Activated T-cell treated with anti-CD3 and anti-CD28 coated beads for 48 hours (primary cell): ENCODE data around the gene SFI1.

Source experiments
- DNase-seq: peaks from one replicate; pipeline ENCODE4 v3.0.0-alpha.2; 2020; ENCODE audit warnings: low read depth

The SFI1 gene

GRCh38 chr22:31595271-31595670 is 98.9 kb downstream of the SFI1 start:
- DNase-seq: no peak

DNA sequence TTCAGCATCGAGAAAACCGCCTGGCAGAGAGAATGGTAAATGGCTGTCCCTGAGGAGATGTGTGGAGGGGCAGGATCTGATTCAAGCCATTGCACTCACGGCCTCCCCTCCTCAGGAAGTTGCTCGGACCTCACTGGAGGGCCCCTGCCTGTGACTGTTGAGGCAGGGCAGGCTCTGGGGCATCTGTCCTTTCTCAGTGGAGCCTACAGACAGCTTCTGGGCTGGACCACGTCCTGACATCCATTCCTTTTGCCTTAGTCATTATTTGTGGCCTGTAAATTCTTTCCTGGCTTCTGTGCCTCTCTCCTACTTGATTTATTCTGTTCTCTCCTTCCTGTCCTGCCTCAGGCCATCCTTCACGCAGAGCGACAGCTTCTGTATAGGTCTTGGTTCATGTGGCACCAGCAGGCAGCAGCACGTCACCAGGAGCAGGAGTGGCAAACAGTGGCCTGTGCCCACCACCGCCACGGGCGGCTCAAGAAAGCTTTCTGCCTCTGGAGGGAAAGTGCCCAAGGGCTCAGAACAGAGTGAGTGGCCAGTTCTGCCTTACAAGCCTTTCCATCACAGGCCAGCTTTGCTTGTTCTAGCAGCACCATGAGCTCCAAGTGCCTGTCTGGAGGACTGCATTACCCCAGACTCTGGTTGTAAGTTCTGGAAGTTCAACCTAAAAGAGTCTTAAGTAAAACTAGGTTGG is 106.1 kb downstream of the SFI1 start:
- DNase-seq: no peak

- no peak for DNase-seq
Observed at GRCh38 chr22:31603081-31603525, 106.8 kb downstream of the SFI1 start.

DNA sequence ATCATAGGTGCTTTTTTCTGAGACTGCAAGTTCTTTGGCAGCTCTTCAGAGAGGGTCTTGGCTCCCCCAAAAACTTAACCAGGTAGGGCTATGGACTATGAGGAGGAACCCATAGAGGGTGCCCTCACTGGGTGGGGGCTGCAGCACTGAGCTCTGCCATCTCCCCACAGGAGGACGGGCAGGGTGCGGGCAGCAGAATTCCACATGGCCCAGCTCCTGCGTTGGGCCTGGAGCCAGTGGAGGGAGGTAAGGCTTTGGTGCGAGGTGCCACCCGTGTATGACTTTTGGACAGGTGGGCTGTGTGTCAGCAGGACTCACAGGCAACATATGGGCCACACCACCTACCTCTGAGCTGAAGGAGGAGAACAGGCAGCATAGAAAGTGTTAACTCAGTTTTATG is 107.2 kb downstream of the SFI1 start:
- DNase-seq: no peak

DNA sequence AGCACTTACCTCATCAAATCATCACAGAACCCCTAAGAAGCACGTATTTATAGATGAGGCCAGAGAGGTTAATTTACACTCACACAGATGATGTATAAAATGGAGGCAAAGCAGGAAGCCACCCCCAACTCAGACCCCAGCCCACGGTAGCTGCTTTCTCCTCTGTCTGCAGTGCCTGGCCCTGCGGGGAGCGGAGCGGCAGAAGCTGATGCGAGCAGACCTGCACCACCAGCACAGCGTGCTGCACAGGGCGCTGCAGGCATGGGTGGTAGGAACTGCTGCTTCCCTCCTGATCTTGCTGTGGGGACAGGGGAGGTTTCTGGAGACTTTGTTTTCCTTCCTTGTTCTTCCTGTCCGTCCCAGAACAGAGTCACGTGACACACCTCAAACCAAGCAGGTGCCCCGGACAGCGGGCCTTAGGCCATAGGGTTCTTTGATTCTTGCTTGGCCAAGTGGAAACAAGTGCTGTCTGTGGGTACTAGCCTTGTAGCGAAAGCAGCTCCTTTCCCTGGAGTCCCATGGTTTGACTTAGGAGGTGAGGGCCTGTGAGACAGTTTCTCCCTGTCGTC is 107.9 kb downstream of the SFI1 start:
- no peak for DNase-seq

- DNase-seq: no peak
Observed at GRCh38 chr22:31604746-31605705, 108.7 kb downstream of the SFI1 start.

- no peak for DNase-seq
Observed at GRCh38 chr22:31605851-31606585, 109.7 kb downstream of the SFI1 start.

DNA sequence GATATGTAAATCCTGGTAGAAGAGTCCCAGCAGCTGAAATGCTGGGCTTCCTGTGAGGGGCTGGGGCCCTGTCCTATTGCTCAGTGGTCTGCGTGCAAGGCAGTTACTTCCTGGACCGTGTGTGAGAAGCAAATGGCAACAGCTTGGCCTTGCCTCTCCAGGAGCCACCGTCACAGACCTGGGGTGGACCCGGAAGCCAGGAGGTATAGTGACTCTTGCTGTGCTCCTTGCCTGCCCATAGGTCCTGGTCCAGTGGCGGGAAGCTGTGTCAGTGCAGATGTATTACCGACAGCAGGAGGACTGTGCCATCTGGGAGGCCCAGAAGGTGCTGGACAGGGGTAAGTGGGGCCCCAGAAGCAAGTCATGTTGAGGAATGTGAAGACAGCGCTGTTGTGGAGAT is 111.4 kb downstream of the SFI1 start:
- DNase-seq: no peak

- DNase-seq: no peak
Observed at GRCh38 chr22:31609716-31610115, 113.4 kb downstream of the SFI1 start.

DNA sequence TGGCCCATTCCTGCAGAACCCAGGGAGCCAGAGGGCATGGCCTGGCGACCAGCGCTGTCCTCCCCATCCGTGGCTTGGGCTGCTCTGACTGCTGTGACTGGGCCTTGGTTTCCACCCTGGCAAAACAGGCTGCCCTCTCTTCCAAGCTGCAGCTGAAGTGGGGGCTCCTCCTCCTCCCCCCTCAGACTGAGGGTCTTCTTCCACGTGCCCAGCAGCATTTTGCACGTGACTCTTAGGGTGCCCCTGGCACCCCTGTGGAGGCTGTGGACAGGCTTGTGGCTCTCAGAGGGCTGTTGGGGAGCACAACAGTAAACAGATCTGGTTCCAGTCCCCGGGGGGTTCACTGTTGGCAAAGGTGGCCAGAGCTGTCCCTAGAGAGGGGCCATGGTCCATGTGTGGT is 114.3 kb downstream of the SFI1 start:
- no peak for DNase-seq

DNA sequence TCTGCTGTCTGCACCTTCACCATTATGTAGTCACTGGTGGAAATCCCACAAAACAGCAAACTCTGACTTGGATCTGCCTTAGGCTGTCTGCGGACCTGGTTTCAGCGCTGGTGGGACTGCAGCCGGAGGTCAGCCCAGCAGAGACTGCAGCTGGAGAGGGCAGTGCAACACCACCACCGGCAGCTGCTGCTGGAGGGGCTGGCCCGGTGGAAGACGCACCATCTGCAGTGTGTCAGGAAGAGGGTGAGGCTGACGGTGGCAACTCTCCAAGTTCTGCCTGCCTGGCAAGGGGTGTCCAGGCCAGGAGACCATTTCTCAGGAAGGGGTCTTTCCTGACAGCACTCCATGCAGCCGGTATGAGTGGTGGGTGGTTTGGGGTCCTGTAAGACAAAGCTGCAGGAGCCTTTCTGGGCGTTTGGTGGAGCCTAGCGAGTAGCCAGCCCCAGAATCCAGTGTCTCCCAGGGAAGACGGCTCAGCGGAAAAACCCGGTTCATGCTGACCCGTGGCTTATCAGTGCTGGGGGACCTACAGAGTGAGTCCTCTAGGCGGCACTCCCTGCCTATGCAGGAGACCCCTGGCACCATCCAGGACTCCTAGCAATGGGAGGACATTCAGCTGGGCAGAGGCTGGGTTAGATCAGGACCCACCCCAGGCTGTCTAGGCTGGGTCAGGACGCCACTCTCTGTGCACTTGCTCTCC is 114.9 kb downstream of the SFI1 start:
- DNase-seq: no peak

DNA sequence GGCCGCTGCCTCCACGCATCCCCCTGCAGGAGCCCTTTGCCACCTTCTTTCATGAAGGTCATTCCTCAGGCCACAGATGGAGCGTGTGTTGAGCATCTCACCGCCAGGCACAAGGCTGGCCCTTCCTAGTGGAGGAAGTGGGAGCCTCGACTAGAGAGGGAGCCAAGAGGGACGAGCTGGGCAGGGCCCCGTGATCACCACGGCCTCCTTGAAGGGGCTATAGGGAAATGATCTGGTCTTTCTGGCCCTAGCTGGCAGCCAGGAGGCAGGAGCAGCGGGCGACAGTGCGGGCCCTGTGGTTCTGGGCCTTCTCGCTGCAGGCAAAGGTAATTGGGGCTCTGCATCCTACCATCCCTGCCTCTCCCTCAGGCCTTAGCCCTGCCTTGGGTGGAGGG is 116.6 kb downstream of the SFI1 start:
- no peak for DNase-seq

DNA sequence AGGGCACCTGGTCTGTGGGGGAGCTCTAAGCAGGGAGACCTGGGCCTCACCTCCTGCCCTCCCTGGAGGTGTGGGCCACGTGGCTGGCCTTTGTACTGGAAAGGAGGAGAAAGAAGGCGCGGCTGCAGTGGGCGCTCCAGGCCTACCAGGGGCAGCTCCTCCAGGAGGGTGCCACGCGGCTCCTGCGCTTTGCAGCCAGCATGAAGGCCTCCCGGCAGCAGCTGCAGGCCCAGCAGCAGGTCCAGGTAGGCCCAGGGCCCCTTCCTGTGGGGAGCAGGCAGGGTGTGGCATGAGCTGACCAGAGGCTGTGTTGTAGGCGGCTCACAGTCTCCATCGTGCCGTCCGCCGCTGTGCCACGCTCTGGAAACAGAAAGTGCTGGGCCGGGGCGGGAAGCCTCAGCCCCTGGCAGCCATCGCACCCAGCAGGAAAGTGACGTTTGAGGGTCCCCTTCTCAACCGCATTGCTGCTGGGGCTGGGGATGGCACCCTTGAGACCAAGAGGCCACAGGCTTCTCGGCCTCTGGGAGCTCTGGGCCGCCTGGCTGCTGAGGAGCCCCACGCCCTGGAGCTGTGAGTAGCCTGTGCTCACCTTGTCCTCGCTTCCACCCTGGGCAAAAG is 117.1 kb downstream of the SFI1 start:
- no peak for DNase-seq

DNA sequence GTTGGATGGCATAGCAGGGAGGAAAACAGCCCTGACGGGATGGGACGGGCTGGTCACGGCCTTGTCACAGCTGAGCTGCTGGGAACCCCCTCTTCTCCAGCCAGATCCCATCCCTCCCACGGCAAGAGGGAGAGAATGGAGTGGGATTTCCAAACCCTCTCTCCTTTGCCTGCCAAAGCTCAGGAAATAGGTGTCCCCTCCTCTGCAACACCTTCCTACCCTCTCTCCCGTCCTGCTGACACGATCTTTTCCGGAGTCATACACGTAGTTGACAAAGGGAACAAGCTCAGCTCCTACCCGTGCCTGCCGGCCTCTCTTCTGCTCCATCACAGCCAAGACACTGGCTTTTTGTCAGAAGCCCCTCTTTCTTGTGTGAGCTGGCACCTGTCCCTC is 117.6 kb downstream of the SFI1 start:
- DNase-seq: no peak

- no peak for DNase-seq
Observed at GRCh38 chr22:31614781-31615490, 118.6 kb downstream of the SFI1 start.

DNA sequence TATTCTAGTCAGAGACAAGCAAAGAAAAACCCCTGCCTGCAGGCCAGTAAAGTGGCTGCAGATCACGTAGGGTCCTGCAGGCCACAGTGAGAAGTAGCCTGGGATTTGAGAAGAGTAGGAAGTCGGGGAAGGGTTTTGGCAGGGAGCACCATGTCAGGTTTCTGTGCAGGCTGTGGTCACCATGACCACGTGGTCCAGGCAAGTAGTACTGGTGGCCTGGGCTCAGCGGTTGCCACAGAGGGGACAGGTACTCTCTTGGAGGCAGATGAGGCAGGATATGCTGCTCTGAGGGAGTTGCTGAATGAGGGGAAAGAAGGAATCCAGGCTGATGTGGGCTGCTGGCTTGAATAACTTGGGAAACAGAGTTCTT is 119.1 kb downstream of the SFI1 start:
- no peak for DNase-seq

DNA sequence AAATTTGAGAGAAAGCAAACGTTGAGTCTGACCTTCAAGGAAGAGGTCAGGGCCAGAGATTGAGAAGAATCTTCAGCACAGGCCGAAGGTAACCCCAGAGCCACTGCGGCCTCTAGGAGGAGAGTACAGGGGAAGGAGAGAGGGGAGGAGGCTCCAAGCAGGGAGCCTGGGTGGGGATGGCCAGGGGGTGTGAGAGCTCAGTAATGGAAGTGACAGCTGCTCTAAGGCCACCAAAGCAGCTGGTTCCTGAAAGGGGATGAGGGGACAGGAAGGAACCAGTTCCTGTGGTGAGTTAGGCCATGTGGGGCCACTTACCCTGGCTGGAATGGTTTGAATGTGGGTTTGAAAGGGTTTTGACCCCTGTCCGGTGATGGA is 119.6 kb downstream of the SFI1 start:
- no peak for DNase-seq

GRCh38 chr22:31616315-31616980 is 120.1 kb downstream of the SFI1 start:
- DNase-seq: peak; percentile 34

- DNase-seq: no peak
Observed at GRCh38 chr22:31618057-31618456, 121.7 kb downstream of the SFI1 start.
